Astrocyte of the cerebellum (primary cell): Measurements from ENCODE around the gene C1QTNF6.

Experiments
- DNase-seq: peaks from one replicate; pipeline ENCODE4 v3.0.0-alpha.2; 2011; ENCODE audit warnings: low read depth
- H3K4me3 ChIP-seq: 2 replicates; pipeline ENCODE4 v1.5.1; 2011; ENCODE audit warnings: mild to moderate bottlenecking, low read depth, low read length, moderate library complexity
- in situ Hi-C: cut with HindIII; loops from 2 replicates; pipeline ENCODE4 v1.10.0; 2017; ENCODE audit warnings: low sequenced_read_pairs
- TF ChIP-seq, protein P1 (sequence below): IDR thresholded peaks from 2 replicates; pipeline ENCODE4 v1.5.1; 2012; ENCODE audit warnings: low read length, low read depth, moderate library complexity, mild to moderate bottlenecking; ENCODE audit errors: missing control alignments

The C1QTNF6 gene

GRCh38 chr22:37232140-37232998 lies 44.3 kb upstream of the C1QTNF6 start:
- in situ Hi-C loops: no loop called here
- DNase-seq: no peak
- TF ChIP-seq, protein P1, sequence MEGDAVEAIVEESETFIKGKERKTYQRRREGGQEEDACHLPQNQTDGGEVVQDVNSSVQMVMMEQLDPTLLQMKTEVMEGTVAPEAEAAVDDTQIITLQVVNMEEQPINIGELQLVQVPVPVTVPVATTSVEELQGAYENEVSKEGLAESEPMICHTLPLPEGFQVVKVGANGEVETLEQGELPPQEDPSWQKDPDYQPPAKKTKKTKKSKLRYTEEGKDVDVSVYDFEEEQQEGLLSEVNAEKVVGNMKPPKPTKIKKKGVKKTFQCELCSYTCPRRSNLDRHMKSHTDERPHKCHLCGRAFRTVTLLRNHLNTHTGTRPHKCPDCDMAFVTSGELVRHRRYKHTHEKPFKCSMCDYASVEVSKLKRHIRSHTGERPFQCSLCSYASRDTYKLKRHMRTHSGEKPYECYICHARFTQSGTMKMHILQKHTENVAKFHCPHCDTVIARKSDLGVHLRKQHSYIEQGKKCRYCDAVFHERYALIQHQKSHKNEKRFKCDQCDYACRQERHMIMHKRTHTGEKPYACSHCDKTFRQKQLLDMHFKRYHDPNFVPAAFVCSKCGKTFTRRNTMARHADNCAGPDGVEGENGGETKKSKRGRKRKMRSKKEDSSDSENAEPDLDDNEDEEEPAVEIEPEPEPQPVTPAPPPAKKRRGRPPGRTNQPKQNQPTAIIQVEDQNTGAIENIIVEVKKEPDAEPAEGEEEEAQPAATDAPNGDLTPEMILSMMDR: no peak
- no peak overlapping the region for H3K4me3 ChIP-seq

DNA sequence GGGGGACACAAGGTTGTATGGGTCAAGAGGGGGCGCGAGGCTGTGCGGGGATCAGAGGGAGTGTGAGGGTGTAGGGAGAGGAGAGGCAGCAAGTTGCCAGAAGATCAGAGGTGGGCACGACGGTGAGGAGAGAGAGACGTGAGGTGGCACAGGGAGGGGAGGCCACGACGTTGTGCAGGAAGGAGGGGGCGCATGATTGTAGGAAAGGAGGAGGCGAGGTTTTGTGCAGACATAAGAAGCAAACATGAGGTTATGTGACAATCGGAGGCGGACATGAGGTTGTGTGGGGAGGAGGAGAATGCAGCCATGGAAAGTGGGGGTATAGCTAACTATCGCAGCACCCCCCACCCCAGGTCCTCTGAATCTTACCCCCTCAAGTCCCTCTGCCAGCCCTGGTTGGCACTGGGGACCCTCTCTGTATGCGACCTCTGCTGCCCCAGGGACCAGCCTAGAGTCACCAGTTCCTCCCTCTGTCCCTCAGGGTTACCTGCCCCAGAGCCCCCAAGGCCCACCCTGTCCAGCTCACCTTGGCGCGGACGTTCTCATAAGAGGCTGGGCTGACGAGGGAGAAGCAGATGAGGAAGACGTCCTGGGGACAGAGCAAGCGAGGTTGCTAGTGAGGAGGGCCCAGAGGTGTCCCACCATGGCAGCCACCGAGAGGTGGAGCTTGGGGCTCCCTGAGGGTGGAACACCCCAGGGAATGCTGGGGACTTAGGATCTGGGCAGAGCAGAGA lies 43.5 kb upstream of the C1QTNF6 start:
- no peak overlapping the region for H3K4me3 ChIP-seq
- in situ Hi-C loops: no loop called here
- no peak for DNase-seq
- TF ChIP-seq, protein P1: no peak

DNA sequence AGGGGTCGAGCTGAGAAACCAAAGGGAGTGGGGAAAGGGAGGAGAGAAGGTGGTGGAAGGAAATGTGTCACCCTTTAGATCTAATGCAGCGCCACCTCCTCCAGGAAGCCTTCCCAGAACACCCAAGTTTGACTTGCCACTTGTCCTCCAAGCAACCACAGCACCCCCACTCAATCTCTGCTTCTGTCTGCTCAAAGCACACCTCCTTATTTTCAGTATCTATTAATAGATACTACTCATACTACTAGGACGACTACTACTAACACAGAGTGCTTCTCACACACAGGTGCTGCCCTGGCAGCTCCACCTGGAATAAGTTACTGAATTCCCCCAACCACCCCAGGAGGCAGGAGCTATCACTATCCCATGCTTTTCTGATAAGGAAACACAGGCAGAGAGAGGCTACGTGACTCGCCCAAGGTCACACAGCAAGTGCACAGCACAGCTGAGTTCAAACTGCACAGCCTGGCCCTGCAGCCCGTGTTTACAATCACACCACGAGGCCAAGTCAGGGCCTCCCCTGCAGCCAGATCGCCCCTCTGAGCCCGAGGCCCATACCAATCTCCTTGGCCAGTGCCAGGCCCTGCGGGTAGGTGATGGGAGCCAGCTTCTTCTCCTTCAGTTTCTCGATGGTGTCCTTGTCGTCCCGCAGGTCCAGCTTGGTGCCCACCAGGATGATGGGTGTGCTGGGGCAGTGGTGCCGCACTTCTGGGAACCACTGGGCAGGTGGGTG lies 42.8 kb upstream of the C1QTNF6 start:
- H3K4me3 ChIP-seq: no peak overlapping the region
- in situ Hi-C loops: no loop called here
- TF ChIP-seq, protein P1: no peak
- no peak for DNase-seq

- in situ Hi-C loops: no loop called here
- H3K4me3 ChIP-seq: no peak overlapping the region
- no peak for DNase-seq
- TF ChIP-seq, protein P1: no peak
Measured at GRCh38 chr22:37229805-37230672, 42.0 kb upstream of the C1QTNF6 start.

- peak; percentile 66 for DNase-seq
- in situ Hi-C loops: no loop called here
- TF ChIP-seq, protein P1: no peak
- no peak overlapping the region for H3K4me3 ChIP-seq
Measured at GRCh38 chr22:37229012-37229804, 41.2 kb upstream of the C1QTNF6 start.
